Suprapubic skin (tissue), 4 donors: ENCODE measurements around the gene IQCF5.

Experiments
- EP300 ChIP-seq: sonication (generic); formaldehyde crosslinking; IDR thresholded peaks from one replicate; pipeline ENCODE4 v1.6.1; 2017; ENCODE audit warnings: antibody characterized with exemption
- POLR2A ChIP-seq, 2 donors: fragments of 450-650 bp; IDR thresholded peaks; one replicate each; pipeline ENCODE4 v1.6.1; 2017; ENCODE audit warnings: antibody characterized with exemption in 2 of 2, mild to moderate bottlenecking in 2 of 2, moderate library complexity in 2 of 2
- POLR2AphosphoS5 ChIP-seq, 3 donors: sonication (generic); formaldehyde crosslinking; IDR thresholded peaks; one replicate each; pipeline ENCODE4 v1.6.1; 2017; ENCODE audit warnings: antibody characterized with exemption in 3 of 3
- TF ChIP-seq, protein P1 (sequence below), 2 donors: fragments of 200-600 bp in 1 of 2; fragments of 450-650 bp in 1 of 2; sonication (generic) in 1 of 2; IDR thresholded peaks; one replicate each; pipeline ENCODE4 v1.5.1; 2016 to 2019; ENCODE audit warnings: antibody characterized with exemption in 2 of 2, mild to moderate bottlenecking in 1 of 2, moderate library complexity in 1 of 2

DNA sequence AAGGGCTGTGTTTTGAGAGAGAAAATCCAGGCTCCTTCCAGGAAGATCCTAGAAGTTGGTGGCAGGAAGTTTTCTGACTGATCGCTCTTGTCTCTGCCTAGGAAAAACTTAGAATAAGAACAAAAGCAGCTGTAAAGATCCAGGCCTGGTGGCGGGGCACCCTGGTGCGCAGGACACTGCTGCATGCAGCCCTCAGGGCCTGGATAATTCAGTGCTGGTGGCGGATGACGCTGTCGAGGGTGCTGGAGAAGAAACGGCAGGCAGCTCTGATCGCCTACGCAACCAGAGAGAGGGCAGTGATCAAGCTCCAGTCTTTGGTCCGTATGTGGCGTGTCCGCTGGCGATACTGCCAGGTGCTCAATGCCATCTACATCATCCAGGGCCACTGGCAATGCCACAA, 12.5 kb downstream of the IQCF5 start:
- TF ChIP-seq EP300, result no peak
- TF ChIP-seq, protein P1, sequence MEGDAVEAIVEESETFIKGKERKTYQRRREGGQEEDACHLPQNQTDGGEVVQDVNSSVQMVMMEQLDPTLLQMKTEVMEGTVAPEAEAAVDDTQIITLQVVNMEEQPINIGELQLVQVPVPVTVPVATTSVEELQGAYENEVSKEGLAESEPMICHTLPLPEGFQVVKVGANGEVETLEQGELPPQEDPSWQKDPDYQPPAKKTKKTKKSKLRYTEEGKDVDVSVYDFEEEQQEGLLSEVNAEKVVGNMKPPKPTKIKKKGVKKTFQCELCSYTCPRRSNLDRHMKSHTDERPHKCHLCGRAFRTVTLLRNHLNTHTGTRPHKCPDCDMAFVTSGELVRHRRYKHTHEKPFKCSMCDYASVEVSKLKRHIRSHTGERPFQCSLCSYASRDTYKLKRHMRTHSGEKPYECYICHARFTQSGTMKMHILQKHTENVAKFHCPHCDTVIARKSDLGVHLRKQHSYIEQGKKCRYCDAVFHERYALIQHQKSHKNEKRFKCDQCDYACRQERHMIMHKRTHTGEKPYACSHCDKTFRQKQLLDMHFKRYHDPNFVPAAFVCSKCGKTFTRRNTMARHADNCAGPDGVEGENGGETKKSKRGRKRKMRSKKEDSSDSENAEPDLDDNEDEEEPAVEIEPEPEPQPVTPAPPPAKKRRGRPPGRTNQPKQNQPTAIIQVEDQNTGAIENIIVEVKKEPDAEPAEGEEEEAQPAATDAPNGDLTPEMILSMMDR (IDR thresholded peaks at IDR 0.05), result no peak
- TF ChIP-seq POLR2AphosphoS5 (IDR thresholded peaks at IDR 0.05), result no peak
- TF ChIP-seq POLR2A (IDR thresholded peaks at IDR 0.05), result no peak
